CD4-positive, alpha-beta T cell treated with Interleukin-21 for 1 hour (primary cell): ENCODE measurements around the gene RB1.
A peak's percentile ranks its signal among the peaks of the same experiment; 100 is the strongest.

Experiments
- DNase-seq: peaks from one replicate; pipeline ENCODE4 v3.0.0-alpha.2; 2020

RB1 gene

GRCh38 chr13:48501705-48502104, 198.2 kb downstream of the RB1 start:
- DNase-seq: no peak

GRCh38 chr13:48502601-48503319, 199.2 kb downstream of the RB1 start:
- no peak for DNase-seq

GRCh38 chr13:48504606-48505005, 201.1 kb downstream of the RB1 start:
- no peak for DNase-seq

GRCh38 chr13:48505012-48505411, 201.5 kb downstream of the RB1 start:
- peak; percentile 60 for DNase-seq

- peak; percentile 78 for DNase-seq
Observed at GRCh38 chr13:48505597-48506091, 202.1 kb downstream of the RB1 start.

GRCh38 chr13:48506092-48506701, 202.6 kb downstream of the RB1 start:
- DNase-seq: no peak

- no peak for DNase-seq
Observed at GRCh38 chr13:48507021-48507420, 203.5 kb downstream of the RB1 start.

GRCh38 chr13:48508011-48508410, 204.5 kb downstream of the RB1 start:
- no peak for DNase-seq

GRCh38 chr13:48510698-48511097, 207.1 kb downstream of the RB1 start:
- DNase-seq: no peak

GRCh38 chr13:48511621-48512230, 208.2 kb downstream of the RB1 start:
- DNase-seq: no peak

GRCh38 chr13:48514793-48515192, 211.2 kb downstream of the RB1 start:
- DNase-seq: no peak

GRCh38 chr13:48515732-48516131, 212.2 kb downstream of the RB1 start:
- DNase-seq: no peak

- DNase-seq: no peak
Observed at GRCh38 chr13:48518083-48518482, 214.5 kb downstream of the RB1 start.

GRCh38 chr13:48526286-48526685, 222.7 kb downstream of the RB1 start:
- DNase-seq: peak; percentile 55

- DNase-seq: no peak
Observed at GRCh38 chr13:48527955-48528354, 224.4 kb downstream of the RB1 start.

GRCh38 chr13:48528720-48529119, 225.2 kb downstream of the RB1 start:
- DNase-seq: no peak

GRCh38 chr13:48530833-48531232, 227.3 kb downstream of the RB1 start:
- no peak for DNase-seq
